ENCODE data around the gene CDC45. TPM values are rescaled to one million over a fixed set of nuclear protein-coding genes. Genes with fewer than 3 reads are reported as not detected.
"Not testable (repeated sequence)": the region's sequence is repeated elsewhere in the genome, so short reads cannot be mapped to it uniquely, and the experiment has no call there.

CDC45 gene
- total RNA-seq, 1 donor from 2014 or later: 3.9 TPM

DNA sequence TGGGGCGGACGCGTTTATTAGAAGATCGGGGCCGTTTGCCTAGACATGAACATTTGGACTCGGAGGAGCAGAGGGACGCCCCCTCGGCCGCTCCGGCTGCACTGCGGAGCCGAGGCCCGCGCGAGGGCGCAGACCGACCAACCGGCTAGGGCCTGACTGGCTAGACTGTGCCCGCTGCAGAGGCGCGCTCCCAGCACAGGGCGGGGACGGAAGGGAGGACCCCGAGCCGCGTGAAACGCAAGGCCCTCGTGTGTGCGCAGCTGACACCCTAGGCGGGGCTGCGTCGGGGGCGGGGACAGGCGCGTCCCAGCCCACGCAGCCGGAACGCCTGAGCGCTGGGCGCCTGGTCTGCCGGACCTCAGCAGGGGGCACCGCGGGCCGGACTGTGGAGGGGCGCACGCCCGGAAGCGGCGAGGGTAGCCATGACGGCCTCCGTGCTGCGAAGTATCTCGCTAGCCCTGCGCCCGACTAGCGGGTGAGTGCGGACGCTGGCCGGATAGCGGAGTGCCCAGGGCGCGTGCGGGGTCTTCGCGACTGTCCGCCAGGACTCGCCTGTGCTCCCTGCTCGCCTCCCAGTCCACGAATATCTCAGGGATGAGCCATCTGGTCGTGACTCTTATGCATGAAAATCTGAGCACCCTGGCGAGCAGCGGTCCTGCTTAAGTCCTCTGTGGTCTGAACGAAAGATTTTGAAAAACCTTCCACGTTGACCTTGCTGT lies 47.4 kb upstream of the CDC45 start, which contains the start of gene MRPL40:
Gene MRPL40, plus strand, starts transcription at position 413 of the 719 bp plus-strand sequence. Its CDS starts 10 bp downstream, at position 423.
- Mint-ChIP-seq H3K9me3 (no peaks in the 10 kb centered on the region), H3K27me3 (no peaks in the 10 kb centered on the region), H3K27ac (peak within 1 kb of the TSS; percentile 91), H3K4me3 (peak within 1 kb of the TSS; percentile 90), H3K4me1 (peaks cover 59% of the 10 kb centered on the region), H3K36me3 (ENCODE audit: low read depth) (peaks cover 27% of the 10 kb centered on the region)
- TF ChIP-seq, protein P1, sequence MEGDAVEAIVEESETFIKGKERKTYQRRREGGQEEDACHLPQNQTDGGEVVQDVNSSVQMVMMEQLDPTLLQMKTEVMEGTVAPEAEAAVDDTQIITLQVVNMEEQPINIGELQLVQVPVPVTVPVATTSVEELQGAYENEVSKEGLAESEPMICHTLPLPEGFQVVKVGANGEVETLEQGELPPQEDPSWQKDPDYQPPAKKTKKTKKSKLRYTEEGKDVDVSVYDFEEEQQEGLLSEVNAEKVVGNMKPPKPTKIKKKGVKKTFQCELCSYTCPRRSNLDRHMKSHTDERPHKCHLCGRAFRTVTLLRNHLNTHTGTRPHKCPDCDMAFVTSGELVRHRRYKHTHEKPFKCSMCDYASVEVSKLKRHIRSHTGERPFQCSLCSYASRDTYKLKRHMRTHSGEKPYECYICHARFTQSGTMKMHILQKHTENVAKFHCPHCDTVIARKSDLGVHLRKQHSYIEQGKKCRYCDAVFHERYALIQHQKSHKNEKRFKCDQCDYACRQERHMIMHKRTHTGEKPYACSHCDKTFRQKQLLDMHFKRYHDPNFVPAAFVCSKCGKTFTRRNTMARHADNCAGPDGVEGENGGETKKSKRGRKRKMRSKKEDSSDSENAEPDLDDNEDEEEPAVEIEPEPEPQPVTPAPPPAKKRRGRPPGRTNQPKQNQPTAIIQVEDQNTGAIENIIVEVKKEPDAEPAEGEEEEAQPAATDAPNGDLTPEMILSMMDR (IDR thresholded peaks at IDR 0.05): no peak
- ATAC-seq (ENCODE audit: low read depth): peak; percentile 87
- CTCF ChIA-PET: interaction anchor here (0.7 kb wide), 1 partner anchor 15 kb away, joined by 4 read pairs; the partner anchor contains the start of gene C22orf39
- POLR2A ChIA-PET: interaction anchor here (0.6 to 5.3 kb wide), 17 partner anchors 10 to 288 kb away, joined by 3 to 92 read pairs (median 7); partner anchors contain the start of genes C22orf39, CDC45, CLTCL1 and ESS2
- intact Hi-C loops (cut with micrococcal nuclease): loop anchor here (1.0 to 5.0 kb wide), 9 partner anchors 15 to 700 kb away; partner anchors contain the start of genes C22orf39, CDC45, CLTCL1 and DGCR2
- peak; percentile 83 for DNase-seq

GRCh38 chr22:19434401-19434800 lies 45.3 kb upstream of the CDC45 start:
- Mint-ChIP-seq H3K27me3 (no peaks in the 10 kb centered on the region), H3K27ac (peak overlapping the region; percentile 89), H3K4me1 (peaks cover 51% of the 10 kb centered on the region), H3K4me3 (peak overlapping the region; percentile 56), H3K9me3 (no peaks in the 10 kb centered on the region), H3K36me3 (ENCODE audit: low read depth) (peaks cover 32% of the 10 kb centered on the region)
- DNase-seq (no peak), ATAC-seq (ENCODE audit: low read depth) (no peak)
- ChIA-PET POLR2A (interaction anchor here (0.6 to 5.3 kb wide), 4 partner anchors 10 to 316 kb away, joined by 3 to 92 read pairs (median 5); partner anchors contain the start of genes C22orf39 and DGCR2), CTCF (interaction anchor here (1.2 kb wide), 1 partner anchor 74 kb away, joined by 3 read pairs; no protein-coding TSS in a partner anchor)
- intact Hi-C loops (cut with micrococcal nuclease): loop anchor here (5.0 kb wide), 2 partner anchors 198 to 698 kb away; partner anchors contain the start of gene ZDHHC8
- TF ChIP-seq, protein P1 (IDR thresholded peaks at IDR 0.05): no peak

DNA sequence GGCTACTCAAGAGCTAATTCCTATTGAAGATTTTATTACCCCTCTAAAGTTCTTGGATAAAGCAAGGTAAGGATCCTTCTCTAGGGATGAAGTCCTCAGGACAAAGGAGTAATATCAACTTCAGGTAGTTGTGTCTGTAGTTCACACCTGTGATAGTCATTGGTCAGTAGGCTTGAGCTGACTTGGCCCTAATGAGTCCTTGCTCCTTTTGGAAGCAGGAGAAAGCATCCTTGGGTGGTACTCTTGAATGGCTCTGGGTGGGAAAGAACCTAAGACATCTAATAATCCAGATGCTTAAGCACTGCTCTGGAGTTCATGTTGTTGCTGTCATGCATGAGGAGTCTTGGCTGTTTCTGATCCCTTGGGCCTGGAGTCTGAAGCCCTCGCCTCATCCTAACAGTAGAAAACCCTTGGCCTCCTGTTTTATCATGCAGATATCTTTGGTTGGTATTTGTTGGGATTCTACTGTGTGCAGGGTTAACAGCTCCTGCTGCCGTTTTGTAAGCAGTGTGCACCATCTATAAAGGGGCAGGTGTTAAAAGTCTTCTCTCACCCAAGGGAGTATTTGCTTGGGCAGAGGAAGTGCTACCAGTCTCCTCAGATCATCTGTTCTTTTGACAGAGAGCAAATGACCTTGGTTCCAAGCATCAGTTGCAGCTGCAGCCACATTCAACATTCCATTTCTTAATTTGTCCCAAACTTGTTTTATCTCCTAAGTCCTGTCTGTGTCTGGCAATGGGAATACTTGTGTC lies 44.7 kb upstream of the CDC45 start:
- ATAC-seq (ENCODE audit: low read depth) (no peak), DNase-seq (no peak)
- TF ChIP-seq, protein P1 (IDR thresholded peaks at IDR 0.05): no peak
- H3K4me3 Mint-ChIP-seq: no peak overlapping the region
- H3K27ac Mint-ChIP-seq: peak overlapping the region; percentile 89
- peaks cover 33% of the 10 kb centered on the region for H3K36me3 Mint-ChIP-seq (ENCODE audit: low read depth)
- ChIA-PET POLR2A (interaction anchor here (0.7 to 5.3 kb wide), 3 partner anchors 10 to 74 kb away, joined by 3 to 92 read pairs (median 5); partner anchors contain the start of gene C22orf39), CTCF (interaction anchor here (1.2 kb wide), 1 partner anchor 74 kb away, joined by 3 read pairs; no protein-coding TSS in a partner anchor)
- no peaks in the 10 kb centered on the region for H3K9me3 Mint-ChIP-seq
- intact Hi-C loops (cut with micrococcal nuclease): loop anchor here (5.0 kb wide), 2 partner anchors 197 to 697 kb away; partner anchors contain the start of gene ZDHHC8
- peaks cover 45% of the 10 kb centered on the region for H3K4me1 Mint-ChIP-seq
- H3K27me3 Mint-ChIP-seq: no peaks in the 10 kb centered on the region

GRCh38 chr22:19436444-19437161 lies 43.1 kb upstream of the CDC45 start:
- peaks cover 42% of the 10 kb centered on the region for H3K36me3 Mint-ChIP-seq (ENCODE audit: low read depth)
- ATAC-seq (ENCODE audit: low read depth); H3K9me3 Mint-ChIP-seq; DNase-seq; H3K27me3 Mint-ChIP-seq; H3K4me3 Mint-ChIP-seq; CTCF ChIA-PET; intact Hi-C loops (cut with micrococcal nuclease): not testable (repeated sequence)
- H3K27ac Mint-ChIP-seq: peak overlapping the region; percentile 16
- POLR2A ChIA-PET: interaction anchor here (5.3 kb wide), 1 partner anchor 11 kb away, joined by 92 read pairs; the partner anchor contains the start of gene C22orf39
- H3K4me1 Mint-ChIP-seq: peaks cover 39% of the 10 kb centered on the region

DNA sequence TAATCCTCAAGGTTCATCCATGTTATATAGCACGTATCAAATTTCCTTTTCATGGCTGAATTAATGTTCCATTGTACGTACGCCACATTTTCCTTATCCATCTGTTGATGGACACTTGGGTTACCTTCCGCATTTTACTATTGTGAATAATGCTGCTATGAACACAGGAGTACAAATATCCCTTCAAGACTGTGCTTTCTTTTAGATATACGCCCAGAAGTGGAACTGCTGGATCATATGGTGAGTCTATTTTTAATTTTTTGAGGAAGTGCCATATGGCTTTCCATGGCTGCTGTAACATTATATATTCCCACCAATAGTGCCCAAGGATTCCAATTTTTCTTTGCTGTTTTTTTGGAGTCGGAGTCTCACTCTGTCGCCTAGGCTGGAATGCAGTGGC lies 41.4 kb upstream of the CDC45 start:
- Mint-ChIP-seq H3K27me3 (no peaks in the 10 kb centered on the region), H3K9me3 (no peaks in the 10 kb centered on the region), H3K4me1 (peaks cover 32% of the 10 kb centered on the region), H3K27ac (no peak overlapping the region), H3K4me3 (no peak overlapping the region), H3K36me3 (ENCODE audit: low read depth) (peaks cover 52% of the 10 kb centered on the region)
- TF ChIP-seq, protein P1 (IDR thresholded peaks at IDR 0.05): no peak
- CTCF ChIA-PET: no interaction called here
- no peak for DNase-seq
- ATAC-seq (ENCODE audit: low read depth): no peak
- POLR2A ChIA-PET: interaction anchor here (1.1 kb wide), 1 partner anchor 9 kb away, joined by 5 read pairs; the partner anchor contains the start of gene C22orf39
- intact Hi-C loops (cut with micrococcal nuclease): no loop called here

Measured in activated B cell treated with CpG ODN at 0.5 μM for 24 hours (primary cell).